Ishikawa (cell line): Measurements from ENCODE around the gene ABHD2.

Experiments
- CEBPB ChIP-seq: IDR thresholded peaks from 2 replicates; pipeline ENCODE4 v1.6.1; 2012
- CREB1 ChIP-seq: IDR thresholded peaks from 2 replicates; pipeline ENCODE4 v1.6.1; 2012; ENCODE audit warnings: low read depth
- EGR1 ChIP-seq: IDR thresholded peaks from 2 replicates; pipeline ENCODE4 v1.6.1; 2012
- EP300 ChIP-seq: IDR thresholded peaks from 2 replicates; pipeline ENCODE4 v1.6.1; 2012; ENCODE audit warnings: borderline replicate concordance
- FOXM1 ChIP-seq: IDR thresholded peaks from 2 replicates; pipeline ENCODE4 v1.6.1; 2012; ENCODE audit warnings: low read depth, borderline replicate concordance
- MAX ChIP-seq: IDR thresholded peaks from 2 replicates; pipeline ENCODE4 v1.6.1; 2012
- NFIC ChIP-seq: IDR thresholded peaks from 2 replicates; pipeline ENCODE4 v1.6.1; 2012
- RAD21 ChIP-seq: IDR thresholded peaks from 2 replicates; pipeline ENCODE4 v1.6.1; 2012; ENCODE audit warnings: low read depth
- REST ChIP-seq: IDR thresholded peaks from 2 replicates; pipeline ENCODE4 v1.6.1; 2012; ENCODE audit warnings: low read depth, mild to moderate bottlenecking
- TAF1 ChIP-seq: IDR thresholded peaks from 2 replicates; pipeline ENCODE4 v1.6.1; 2012; ENCODE audit warnings: low read depth, mild to moderate bottlenecking
- TCF12 ChIP-seq: IDR thresholded peaks from 2 replicates; pipeline ENCODE4 v1.6.1; 2012; ENCODE audit warnings: low read depth
- YY1 ChIP-seq: IDR thresholded peaks from 2 replicates; pipeline ENCODE4 v1.6.1; 2012; ENCODE audit warnings: low read depth
- TF ChIP-seq, protein P1 (sequence below): IDR thresholded peaks from 2 replicates; pipeline ENCODE4 v1.6.1; 2012

GRCh38 chr15:89144491-89144890 lies 56.2 kb downstream of the ABHD2 start:
- TF ChIP-seq EP300, result no peak
- TF ChIP-seq RAD21, result no peak
- TF ChIP-seq CREB1, result no peak
- TF ChIP-seq, protein P1, sequence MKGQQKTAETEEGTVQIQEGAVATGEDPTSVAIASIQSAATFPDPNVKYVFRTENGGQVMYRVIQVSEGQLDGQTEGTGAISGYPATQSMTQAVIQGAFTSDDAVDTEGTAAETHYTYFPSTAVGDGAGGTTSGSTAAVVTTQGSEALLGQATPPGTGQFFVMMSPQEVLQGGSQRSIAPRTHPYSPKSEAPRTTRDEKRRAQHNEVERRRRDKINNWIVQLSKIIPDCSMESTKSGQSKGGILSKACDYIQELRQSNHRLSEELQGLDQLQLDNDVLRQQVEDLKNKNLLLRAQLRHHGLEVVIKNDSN, result no peak
- no peak for TF ChIP-seq MAX
- no peak for TF ChIP-seq TAF1
- no peak for TF ChIP-seq TCF12
- TF ChIP-seq YY1, result no peak
- TF ChIP-seq CEBPB, result no peak
- TF ChIP-seq EGR1, result no peak
- no peak for TF ChIP-seq FOXM1
- TF ChIP-seq NFIC, result no peak
- TF ChIP-seq REST, result no peak
